Activated naive CD8-positive, alpha-beta T cell treated with anti-CD3 and anti-CD28 coated beads, Interleukin-2, amount 10 ng/mL, durations not matched to agents 7 days and 5 days (primary cell): ENCODE data around the gene HSPA12A. TPM values are rescaled to one million over a fixed set of nuclear protein-coding genes. Genes with fewer than 3 reads are reported as not detected.

Experiments used
- total RNA-seq, 2 experiments: library from RNA; stranded (reverse); gene quantifications; one replicate each; pipeline ENCODE4 v1.2.3, GENCODE V29; 2021

Gene HSPA12A
- total RNA-seq, 2 experiments from 2014 or later = 0.06 to 0.09 TPM

Other genes with a start within 250 kb of the HSPA12A start
- gene PNLIP, start 196.6 kb downstream of the HSPA12A start, total RNA-seq = not detected
- not detected for gene PNLIPRP1, start 151.6 kb downstream of the HSPA12A start, total RNA-seq
- gene PNLIPRP2, start 121.6 kb downstream of the HSPA12A start, total RNA-seq = not detected
- gene ENO4, start 106.9 kb upstream of the HSPA12A start, total RNA-seq = not detected